ENCODE data around the gene FAH.
"Not testable (repeated sequence)": the region's sequence is repeated elsewhere in the genome, so short reads cannot be mapped to it uniquely, and the experiment has no call there.

FAH gene

DNA sequence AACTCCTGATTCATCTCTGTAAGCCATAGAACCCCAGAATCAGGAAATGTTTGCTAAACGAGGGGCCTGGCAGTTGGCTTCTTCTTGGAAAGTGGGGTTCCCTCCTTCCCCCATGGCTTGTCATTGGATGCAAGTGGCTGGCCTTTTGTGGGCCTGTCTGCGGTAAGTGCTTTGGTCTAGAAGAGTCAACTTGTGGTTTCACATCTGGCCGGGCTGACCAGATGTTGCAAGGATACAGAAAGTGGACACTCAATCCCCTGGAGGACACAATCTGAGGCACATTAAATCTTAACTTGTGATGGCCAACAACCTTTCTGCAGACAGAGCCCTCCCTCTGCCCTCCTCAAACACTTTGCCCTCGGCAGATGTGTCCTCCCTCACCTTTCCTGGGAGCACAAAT, 1.1 kb downstream of the FAH start:
- Histone ChIP-seq H3K9me3 (ENCODE audit: severe bottlenecking) (no peaks in the 10 kb centered on the region), H3K27ac (ENCODE audit: poor library complexity, severe bottlenecking) (peak overlapping the region; percentile 18), H3K4me3 (ENCODE audit: severe bottlenecking) (no peak overlapping the region), H3K27me3 (ENCODE audit: insufficient read depth, poor library complexity, severe bottlenecking) (no peaks in the 10 kb centered on the region), H3K36me3 (ENCODE audit: low read depth) (no peaks in the 10 kb centered on the region), H3K4me1 (ENCODE audit: insufficient read depth, poor library complexity, severe bottlenecking) (no peaks in the 10 kb centered on the region)
- TF ChIP-seq, protein P1, sequence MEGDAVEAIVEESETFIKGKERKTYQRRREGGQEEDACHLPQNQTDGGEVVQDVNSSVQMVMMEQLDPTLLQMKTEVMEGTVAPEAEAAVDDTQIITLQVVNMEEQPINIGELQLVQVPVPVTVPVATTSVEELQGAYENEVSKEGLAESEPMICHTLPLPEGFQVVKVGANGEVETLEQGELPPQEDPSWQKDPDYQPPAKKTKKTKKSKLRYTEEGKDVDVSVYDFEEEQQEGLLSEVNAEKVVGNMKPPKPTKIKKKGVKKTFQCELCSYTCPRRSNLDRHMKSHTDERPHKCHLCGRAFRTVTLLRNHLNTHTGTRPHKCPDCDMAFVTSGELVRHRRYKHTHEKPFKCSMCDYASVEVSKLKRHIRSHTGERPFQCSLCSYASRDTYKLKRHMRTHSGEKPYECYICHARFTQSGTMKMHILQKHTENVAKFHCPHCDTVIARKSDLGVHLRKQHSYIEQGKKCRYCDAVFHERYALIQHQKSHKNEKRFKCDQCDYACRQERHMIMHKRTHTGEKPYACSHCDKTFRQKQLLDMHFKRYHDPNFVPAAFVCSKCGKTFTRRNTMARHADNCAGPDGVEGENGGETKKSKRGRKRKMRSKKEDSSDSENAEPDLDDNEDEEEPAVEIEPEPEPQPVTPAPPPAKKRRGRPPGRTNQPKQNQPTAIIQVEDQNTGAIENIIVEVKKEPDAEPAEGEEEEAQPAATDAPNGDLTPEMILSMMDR (IDR thresholded peaks at IDR 0.05; ENCODE audit: poor library complexity, severe bottlenecking) = no peak
- ATAC-seq (ENCODE audit: low read depth) (no peak), DNase-seq (ENCODE audit: low spot score) (no peak)

DNA sequence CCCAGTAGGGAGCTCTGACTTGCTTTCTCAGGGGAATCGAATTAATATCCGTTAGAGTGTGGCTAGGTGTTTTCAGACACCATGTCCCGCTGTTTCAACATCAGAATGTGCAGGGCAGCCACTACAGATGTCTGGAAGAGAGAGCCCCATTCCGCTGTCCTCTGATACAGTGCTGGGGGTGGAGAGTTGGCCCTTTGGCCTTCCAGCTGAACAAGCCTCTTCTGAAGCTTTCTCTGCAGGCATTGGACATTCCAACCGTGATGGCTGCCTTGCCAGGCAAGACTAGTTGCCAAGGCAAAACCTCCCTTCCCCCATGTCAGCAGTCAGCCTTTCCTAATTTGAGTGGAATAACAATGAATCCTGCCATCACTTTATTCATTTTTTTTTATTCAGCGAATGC, 1.5 kb downstream of the FAH start:
- TF ChIP-seq, protein P1 (IDR thresholded peaks at IDR 0.05; ENCODE audit: poor library complexity, severe bottlenecking) = no peak
- no peak overlapping the region for H3K4me3 ChIP-seq (ENCODE audit: severe bottlenecking)

DNA sequence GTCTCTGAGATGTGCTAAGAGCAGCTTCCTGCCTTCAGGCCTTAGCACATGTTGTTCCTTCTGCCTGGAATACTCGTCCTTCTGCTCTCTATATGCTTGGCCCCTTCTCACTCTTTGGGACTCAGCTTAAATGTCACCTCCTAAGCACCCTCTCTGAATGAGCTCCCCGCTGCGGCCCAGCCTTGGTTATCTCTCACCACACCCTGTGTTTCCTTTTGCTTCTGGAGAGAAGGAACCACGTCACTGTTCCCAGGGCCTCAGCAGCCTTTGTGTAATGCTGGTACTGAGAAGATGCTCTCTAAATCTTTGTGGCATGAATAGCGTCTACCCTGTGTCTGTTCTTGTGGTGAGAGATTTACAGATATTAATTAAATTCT, 2.2 kb downstream of the FAH start:
- no peak for ATAC-seq (ENCODE audit: low read depth)
- H3K9me3 ChIP-seq (ENCODE audit: severe bottlenecking) = no peaks in the 10 kb centered on the region
- H3K4me1 ChIP-seq (ENCODE audit: insufficient read depth, poor library complexity, severe bottlenecking) = peaks cover under 1% of the 10 kb centered on the region
- no peak overlapping the region for H3K27ac ChIP-seq (ENCODE audit: poor library complexity, severe bottlenecking)
- H3K4me3 ChIP-seq (ENCODE audit: severe bottlenecking) = no peak overlapping the region
- no peaks in the 10 kb centered on the region for H3K27me3 ChIP-seq (ENCODE audit: insufficient read depth, poor library complexity, severe bottlenecking)
- 0 out of 2 replicates have a peak, but pooled peaks cover 2% of the 10 kb centered on the region for H3K36me3 ChIP-seq (ENCODE audit: low read depth)
- no peak for DNase-seq (ENCODE audit: low spot score)
- TF ChIP-seq, protein P1 (IDR thresholded peaks at IDR 0.05; ENCODE audit: poor library complexity, severe bottlenecking) = no peak

More for the DNA sequence above, 1.5 kb downstream of the FAH start:
- ATAC-seq (ENCODE audit: low read depth) = no peak
- H3K36me3 ChIP-seq (ENCODE audit: low read depth) = no peaks in the 10 kb centered on the region
- H3K27me3 ChIP-seq (ENCODE audit: insufficient read depth, poor library complexity, severe bottlenecking) = no peaks in the 10 kb centered on the region
- H3K27ac ChIP-seq (ENCODE audit: poor library complexity, severe bottlenecking) = no peak overlapping the region
- H3K4me1 ChIP-seq (ENCODE audit: insufficient read depth, poor library complexity, severe bottlenecking) = no peaks in the 10 kb centered on the region
- H3K9me3 ChIP-seq (ENCODE audit: severe bottlenecking) = no peaks in the 10 kb centered on the region
- DNase-seq (ENCODE audit: low spot score) = no peak

DNA sequence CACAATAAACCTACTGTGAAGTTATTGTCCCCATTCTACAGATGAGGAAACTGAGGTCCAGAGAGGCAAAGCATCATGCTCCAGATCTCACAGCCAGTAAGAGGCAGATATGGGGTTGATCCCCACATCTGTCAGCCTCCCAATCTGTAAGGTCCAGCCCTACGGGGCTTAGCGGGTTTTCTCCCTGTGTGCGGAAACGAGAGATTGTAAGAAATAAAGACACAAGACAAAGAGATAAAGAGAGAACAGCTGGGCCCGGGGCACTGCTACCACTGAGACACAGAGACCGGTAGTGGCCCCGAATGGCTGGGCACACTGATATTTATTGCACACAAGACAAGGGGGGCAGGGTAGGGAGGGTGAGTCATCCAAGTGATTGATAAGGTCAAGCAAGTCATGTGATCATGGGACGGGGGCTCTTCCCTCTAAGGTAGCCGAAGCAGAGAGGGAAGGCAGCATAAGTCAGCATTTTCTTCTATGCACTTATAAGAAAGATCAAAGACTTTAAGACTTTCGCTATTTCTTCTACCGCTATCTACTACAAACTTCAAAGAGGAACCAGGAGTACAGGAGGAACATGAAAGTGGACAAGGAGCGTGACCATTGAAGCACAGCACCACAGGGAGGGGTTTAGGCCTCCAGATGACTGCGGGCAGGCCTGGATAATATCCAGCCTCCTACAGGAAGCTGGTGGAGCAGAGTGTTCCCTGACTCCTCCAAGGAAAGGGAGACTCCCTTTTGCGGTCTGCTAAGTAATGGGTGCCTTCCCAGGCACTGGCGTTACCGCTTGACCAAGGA, 2.8 kb downstream of the FAH start:
- H3K36me3 ChIP-seq (ENCODE audit: low read depth); H3K27me3 ChIP-seq (ENCODE audit: insufficient read depth, poor library complexity, severe bottlenecking); H3K9me3 ChIP-seq (ENCODE audit: severe bottlenecking); H3K27ac ChIP-seq (ENCODE audit: poor library complexity, severe bottlenecking); DNase-seq (ENCODE audit: low spot score); H3K4me1 ChIP-seq (ENCODE audit: insufficient read depth, poor library complexity, severe bottlenecking); H3K4me3 ChIP-seq (ENCODE audit: severe bottlenecking); ATAC-seq (ENCODE audit: low read depth): not testable (repeated sequence)

DNA sequence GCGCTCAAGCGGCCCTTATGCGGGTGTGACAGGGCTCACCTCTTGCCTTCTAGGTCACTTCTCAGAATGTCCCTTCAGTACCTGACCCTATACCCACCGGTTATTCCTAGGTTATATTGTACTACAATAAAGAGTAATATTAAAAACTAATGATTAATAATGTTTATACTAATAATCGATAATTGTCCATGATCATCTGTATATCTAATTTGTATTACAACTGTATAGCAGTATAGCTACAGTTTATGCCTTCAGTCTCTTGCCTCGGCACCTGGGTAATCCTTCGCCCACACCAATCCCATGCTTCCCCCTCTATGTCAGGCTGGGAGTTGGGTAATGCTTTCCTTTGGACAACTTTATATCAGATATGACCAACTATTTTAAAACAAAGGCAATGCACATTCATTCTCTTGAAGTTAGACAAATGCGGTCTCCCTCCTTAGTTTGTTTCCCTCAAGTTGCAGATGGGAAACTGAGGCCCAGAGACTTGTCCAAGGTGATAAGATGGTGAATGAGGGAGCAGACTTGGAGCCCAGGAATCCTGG, 3.4 kb downstream of the FAH start:
- no peaks in the 10 kb centered on the region for H3K9me3 ChIP-seq (ENCODE audit: severe bottlenecking)
- H3K27ac ChIP-seq (ENCODE audit: poor library complexity, severe bottlenecking) = no peak overlapping the region
- TF ChIP-seq, protein P1 (IDR thresholded peaks at IDR 0.05; ENCODE audit: poor library complexity, severe bottlenecking) = no peak
- ATAC-seq (ENCODE audit: low read depth) (no peak), DNase-seq (ENCODE audit: low spot score) (no peak)
- no peaks in the 10 kb centered on the region for H3K27me3 ChIP-seq (ENCODE audit: insufficient read depth, poor library complexity, severe bottlenecking)
- H3K4me3 ChIP-seq (ENCODE audit: severe bottlenecking) = no peak overlapping the region
- H3K4me1 ChIP-seq (ENCODE audit: insufficient read depth, poor library complexity, severe bottlenecking) = peaks cover 10% of the 10 kb centered on the region
- H3K36me3 ChIP-seq (ENCODE audit: low read depth) = peaks cover 6% of the 10 kb centered on the region
